ENCODE data around the gene OR13H1. TPM values are rescaled to one million over a fixed set of nuclear protein-coding genes. Genes with fewer than 3 reads are reported as not detected.
"Not testable (repeated sequence)": the region's sequence is repeated elsewhere in the genome, so short reads cannot be mapped to it uniquely, and the experiment has no call there.

The OR13H1 gene
- total and polyA plus RNA-seq, 11 donors = not detected

- Histone ChIP-seq H3K4me1 (no peaks in the 10 kb centered on the region), H3K27ac (no peak overlapping the region)
- ATAC-seq = no peak
These were observed 344 bp downstream of the OR13H1 start for GRCh38 chrX:131544218-131544617.

GRCh38 chrX:131549011-131549410, 5.1 kb downstream of the OR13H1 start:
- Histone ChIP-seq H3K36me3 (no peaks in the 10 kb centered on the region), H3K4me1 (no peaks in the 10 kb centered on the region), H3K27ac (peak overlapping the region in 1 of 12 donors; percentile 37), H3K27me3 (peaks cover 0 to 11% (median 0%) of the 10 kb centered on the region in 9 donors), H3K9me3 (no peaks in the 10 kb centered on the region), H3K4me3 (no peak overlapping the region)
- no peak for DNase-seq
- TF ChIP-seq, protein P1, sequence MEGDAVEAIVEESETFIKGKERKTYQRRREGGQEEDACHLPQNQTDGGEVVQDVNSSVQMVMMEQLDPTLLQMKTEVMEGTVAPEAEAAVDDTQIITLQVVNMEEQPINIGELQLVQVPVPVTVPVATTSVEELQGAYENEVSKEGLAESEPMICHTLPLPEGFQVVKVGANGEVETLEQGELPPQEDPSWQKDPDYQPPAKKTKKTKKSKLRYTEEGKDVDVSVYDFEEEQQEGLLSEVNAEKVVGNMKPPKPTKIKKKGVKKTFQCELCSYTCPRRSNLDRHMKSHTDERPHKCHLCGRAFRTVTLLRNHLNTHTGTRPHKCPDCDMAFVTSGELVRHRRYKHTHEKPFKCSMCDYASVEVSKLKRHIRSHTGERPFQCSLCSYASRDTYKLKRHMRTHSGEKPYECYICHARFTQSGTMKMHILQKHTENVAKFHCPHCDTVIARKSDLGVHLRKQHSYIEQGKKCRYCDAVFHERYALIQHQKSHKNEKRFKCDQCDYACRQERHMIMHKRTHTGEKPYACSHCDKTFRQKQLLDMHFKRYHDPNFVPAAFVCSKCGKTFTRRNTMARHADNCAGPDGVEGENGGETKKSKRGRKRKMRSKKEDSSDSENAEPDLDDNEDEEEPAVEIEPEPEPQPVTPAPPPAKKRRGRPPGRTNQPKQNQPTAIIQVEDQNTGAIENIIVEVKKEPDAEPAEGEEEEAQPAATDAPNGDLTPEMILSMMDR (IDR thresholded peaks at IDR 0.05) = no peak
- TF ChIP-seq POLR2A (IDR thresholded peaks at IDR 0.05) = no peak
- no peak for ATAC-seq
- intact Hi-C loops (cut with DNase I) = no loop called here
- WGBS, 4 donors = 23 to 40% (median 25%) methylated on average over 2 of the region's 2 CpGs

More at GRCh38 chrX:131544218-131544617, 344 bp downstream of the OR13H1 start:
- DNase-seq = no peak
- Histone ChIP-seq H3K4me3 (no peak overlapping the region), H3K27me3 (peaks cover 0 to 8% (median 0%) of the 10 kb centered on the region in 9 donors), H3K36me3 (no peaks in the 10 kb centered on the region), H3K9me3 (no peaks in the 10 kb centered on the region)
- intact Hi-C loops (cut with DNase I) = no loop called here
- TF ChIP-seq, protein P1 (IDR thresholded peaks at IDR 0.05) = no peak
- WGBS, 4 donors = 61 to 79% (median 71%) methylated on average over 4 of the region's 4 CpGs

GRCh38 chrX:131552453-131552852, 8.6 kb downstream of the OR13H1 start:
- H3K9me3 ChIP-seq; H3K36me3 ChIP-seq; H3K4me1 ChIP-seq; ATAC-seq; H3K27ac ChIP-seq; DNase-seq; intact Hi-C loops (cut with DNase I); H3K4me3 ChIP-seq: not testable (repeated sequence)
- 84 to 96% (median 86%) methylated on average over 10 of the region's 10 CpGs for WGBS, 4 donors
- H3K27me3 ChIP-seq = peaks cover 0 to 11% (median 0%) of the 10 kb centered on the region in 9 donors

DNA sequence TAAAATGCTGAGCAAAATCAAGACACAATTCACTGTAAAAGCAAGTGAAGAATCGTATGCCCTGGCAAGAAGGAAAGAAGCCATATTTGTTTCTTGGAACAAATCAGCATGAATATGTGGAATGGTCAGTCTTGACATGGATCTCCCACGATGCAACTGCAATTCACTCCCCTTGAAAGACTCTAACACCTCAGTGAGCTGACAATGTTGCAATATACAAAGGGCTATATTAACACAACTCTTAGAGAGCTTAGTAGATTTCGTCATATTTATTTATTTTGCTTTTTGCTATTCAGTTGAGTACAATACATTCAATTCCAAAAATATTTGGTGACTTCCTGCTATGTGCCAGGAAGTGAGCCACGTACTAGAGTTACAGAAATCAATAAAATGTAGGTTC, 14.7 kb downstream of the OR13H1 start:
- H3K36me3 ChIP-seq = no peaks in the 10 kb centered on the region
- ATAC-seq (no peak), DNase-seq (no peak)
- 66 to 76% (median 70%) methylated on average over 4 of the region's 4 CpGs for WGBS, 4 donors
- no peak overlapping the region for H3K27ac ChIP-seq
- no peak for TF ChIP-seq POLR2A (IDR thresholded peaks at IDR 0.05)
- TF ChIP-seq, protein P1 (IDR thresholded peaks at IDR 0.05) = no peak
- H3K27me3 ChIP-seq = peaks cover 0 to 3% (median 0%) of the 10 kb centered on the region in 9 donors
- intact Hi-C loops (cut with DNase I) = no loop called here
- H3K9me3 ChIP-seq = no peaks in the 10 kb centered on the region
- H3K4me1 ChIP-seq = no peaks in the 10 kb centered on the region
- no peak overlapping the region for H3K4me3 ChIP-seq

DNA sequence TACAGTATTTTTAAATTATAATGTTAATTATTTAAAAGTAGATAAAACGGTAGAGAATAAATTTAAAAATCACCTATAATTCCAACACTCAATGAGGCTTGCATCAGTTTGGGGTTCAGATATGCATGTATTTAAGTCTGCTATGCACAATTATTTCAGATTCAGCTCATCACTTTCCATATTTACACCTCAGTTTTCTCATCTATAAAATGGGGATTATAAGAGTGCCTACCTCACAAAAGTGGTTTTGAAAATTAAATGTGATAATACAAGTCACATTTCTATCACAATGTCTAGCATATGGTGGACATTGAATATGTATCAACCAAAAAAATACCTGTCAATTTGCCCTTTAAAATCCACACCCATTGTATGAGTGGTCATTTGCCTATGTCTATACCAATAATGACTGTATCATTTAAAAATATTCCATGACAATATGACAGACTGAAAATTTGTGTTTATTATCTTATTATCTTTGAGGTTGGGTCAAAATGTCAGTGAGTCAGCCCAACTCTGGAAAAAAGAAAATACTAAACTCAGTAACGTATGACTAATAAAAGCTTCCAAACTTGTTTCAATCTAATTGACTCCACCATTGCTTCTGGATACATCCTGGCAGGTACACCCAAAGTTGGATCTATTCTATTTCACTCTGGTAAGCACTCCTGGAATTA, 20.8 kb downstream of the OR13H1 start:
- Histone ChIP-seq H3K36me3 (no peaks in the 10 kb centered on the region), H3K9me3 (no peaks in the 10 kb centered on the region), H3K27me3 (peaks cover 0 to 7% (median 0%) of the 10 kb centered on the region in 9 donors), H3K4me1 (no peaks in the 10 kb centered on the region), H3K4me3 (no peak overlapping the region), H3K27ac (no peak overlapping the region)
- DNase-seq (no peak), ATAC-seq (no peak)
- intact Hi-C loops (cut with DNase I) = no loop called here
- TF ChIP-seq, protein P1 (IDR thresholded peaks at IDR 0.05) = no peak
- TF ChIP-seq POLR2A (IDR thresholded peaks at IDR 0.05) = no peak
- WGBS, 4 donors = 72 to 93% (median 88%) methylated on average over 2 of the region's 2 CpGs
